ENCODE measurements around the gene TCTN1. TPM values are rescaled to one million over a fixed set of nuclear protein-coding genes. Genes with fewer than 3 reads are reported as not detected.

Gene TCTN1
- total RNA-seq, 4 donors from 2014 or later = 45.0 to 71.2 (median 64.5) TPM

GRCh38 chr12:110697236-110697635 lies 83.3 kb downstream of the TCTN1 start:
- no peak for DNase-seq (ENCODE audit: low spot score in 2 of 2)
- TF ChIP-seq CTCF (IDR thresholded peaks at IDR 0.05) (no peak), POLR2A (IDR thresholded peaks at IDR 0.05) (no peak), EP300 (IDR thresholded peaks at IDR 0.05) (no peak)

GRCh38 chr12:110698171-110698902 lies 84.4 kb downstream of the TCTN1 start:
- 52 to 60% methylated on average over 19 to 20 of the region's 20 CpGs for WGBS, 2 donors
- H3K9me3 ChIP-seq = no peaks in the 10 kb centered on the region
- peaks cover 0 to 21% (median 0%) of the 10 kb centered on the region in 4 donors for H3K4me1 ChIP-seq
- H3K36me3 ChIP-seq = no peaks in the 10 kb centered on the region
- H3K4me3 ChIP-seq = peak overlapping the region in 2 of 4 donors; percentile 2 to 14
- H3K27me3 ChIP-seq = no peaks in the 10 kb centered on the region
- TF ChIP-seq CTCF (IDR thresholded peaks at IDR 0.05) = peak; percentile 35 to 66 (median 60)
- no peak for TF ChIP-seq POLR2A (IDR thresholded peaks at IDR 0.05)
- TF ChIP-seq EP300 (IDR thresholded peaks at IDR 0.05) = peak in 1 of 2 donors; percentile 27
- DNase-seq (ENCODE audit: low spot score in 2 of 2) = peak; percentile 37 to 56
- peak overlapping the region in 2 of 4 donors; percentile 8 to 11 for H3K27ac ChIP-seq

More at GRCh38 chr12:110697236-110697635, 83.3 kb downstream of the TCTN1 start:
- H3K36me3 ChIP-seq = no peaks in the 10 kb centered on the region
- peaks cover 0 to 21% (median 0%) of the 10 kb centered on the region in 4 donors for H3K4me1 ChIP-seq
- no peak overlapping the region for H3K4me3 ChIP-seq
- H3K9me3 ChIP-seq = no peaks in the 10 kb centered on the region
- 78 to 82% methylated on average over 2 of the region's 2 CpGs for WGBS, 2 donors
- no peaks in the 10 kb centered on the region for H3K27me3 ChIP-seq
- H3K27ac ChIP-seq = no peak overlapping the region

Small RNAs within 50 kb of the gene (small RNA-seq; reads per million reads assigned to genes)
- gene RN7SL387P = not detected

Other genes with a start within 250 kb of the TCTN1 start
- gene ANAPC7, start 210.4 kb upstream of the TCTN1 start, total RNA-seq = 10 to 100 TPM; 26.3 to 46.7 (median 39.2) TPM
- 100 to 1,000 TPM; 153 to 297 (median 181) TPM for gene ARPC3, start 163.8 kb upstream of the TCTN1 start, total RNA-seq
- 10 to 100 TPM; 16.7 to 31.0 (median 24.8) TPM for gene GPN3, start 145.9 kb upstream of the TCTN1 start, total RNA-seq
- 1 to 10 TPM; 4.1 to 9.6 (median 6.2) TPM for gene FAM216A, start 145.3 kb upstream of the TCTN1 start, total RNA-seq
- 100 to 1,000 TPM in 1 of 4 donors, 10 to 100 TPM in 3; 66.6 to 142 (median 82.9) TPM for gene VPS29, start 112.0 kb upstream of the TCTN1 start, total RNA-seq
- 1 to 10 TPM in 1 of 4 donors, under 1 TPM in 3; 0.30 to 2.4 (median 0.71) TPM for gene RAD9B, start 111.8 kb upstream of the TCTN1 start, total RNA-seq
- gene PPTC7, start 30.8 kb upstream of the TCTN1 start, total RNA-seq = 10 to 100 TPM; 21.6 to 23.6 (median 23.1) TPM
- 10 to 100 TPM in 2 of 4 donors, 1 to 10 TPM in 2; 4.5 to 13.8 (median 9.6) TPM for gene HVCN1, start 75.0 kb downstream of the TCTN1 start, total RNA-seq
- 10 to 100 TPM; 74.5 to 96.4 (median 83.9) TPM for gene PPP1CC, start 128.8 kb downstream of the TCTN1 start, total RNA-seq
- gene CCDC63, start 232.9 kb downstream of the TCTN1 start, total RNA-seq = not detected

All from tibial nerve (tissue), 4 donors.